ENCODE results near the gene PTN.

GRCh38 chr7:137324796-137325696, 18.5 kb downstream of the PTN start:
- TF ChIP-seq CTCF (IDR thresholded peaks at IDR 0.05; ENCODE audit: low read length) (no peak), EZH2 (IDR thresholded peaks at IDR 0.05; ENCODE audit: borderline replicate concordance, low read length) (no peak)
